MG63 (cell line): Measurements from ENCODE around the gene PTPRD. TPM values are rescaled to one million over a fixed set of nuclear protein-coding genes. Genes with fewer than 3 reads are reported as not detected.

Experiments used
- DNase-seq: peaks from one replicate; pipeline ENCODE4 v3.0.0-alpha.2; 2020
- H3K27me3 ChIP-seq: fragments of 250-450 bp; sonication (Bioruptor Pico); 2 replicates; pipeline ENCODE4 v1.5.1; 2020; ENCODE audit warnings: mild to moderate bottlenecking, moderate library complexity
- H3K36me3 ChIP-seq: fragments of 250-450 bp; sonication (Bioruptor Pico); 2 replicates; pipeline ENCODE4 v1.5.1; 2020; ENCODE audit warnings: mild to moderate bottlenecking, moderate library complexity
- H3K4me3 ChIP-seq: fragments of 250-450 bp; sonication (Bioruptor Pico); 2 replicates; pipeline ENCODE4 v1.5.1; 2020; ENCODE audit warnings: mild to moderate bottlenecking, moderate library complexity
- H3K9me3 ChIP-seq: fragments of 250-450 bp; sonication (Bioruptor Pico); 2 replicates; pipeline ENCODE4 v1.5.1; 2020; ENCODE audit warnings: mild to moderate bottlenecking, moderate library complexity
- total RNA-seq: library from RNA; depleted of rRNA; stranded (reverse); fragments of >200 nt; shearing (Covaris generic); gene quantifications from 2 replicates; pipeline ENCODE4 v1.2.3, GENCODE V29; 2014; ENCODE audit warnings: low replicate concordance

Gene PTPRD
- total RNA-seq, 1 experiment from 2014 or later: not detected

GRCh38 chr9:8420416-8420815 lies 2192.4 kb downstream of the PTPRD start:
- no peaks in the 10 kb centered on the region for H3K27me3 ChIP-seq
- H3K36me3 ChIP-seq: no peaks in the 10 kb centered on the region
- no peak overlapping the region for H3K4me3 ChIP-seq
- no peak for DNase-seq
- no peaks in the 10 kb centered on the region for H3K9me3 ChIP-seq

GRCh38 chr9:8419596-8420275 lies 2193.1 kb downstream of the PTPRD start:
- Histone ChIP-seq H3K4me3 (no peak overlapping the region), H3K27me3 (no peaks in the 10 kb centered on the region), H3K9me3 (no peaks in the 10 kb centered on the region), H3K36me3 (no peaks in the 10 kb centered on the region)
- DNase-seq: no peak

GRCh38 chr9:8417341-8417740 lies 2195.5 kb downstream of the PTPRD start:
- no peaks in the 10 kb centered on the region for H3K27me3 ChIP-seq
- no peak overlapping the region for H3K4me3 ChIP-seq
- H3K36me3 ChIP-seq: no peaks in the 10 kb centered on the region
- no peaks in the 10 kb centered on the region for H3K9me3 ChIP-seq
- no peak for DNase-seq

GRCh38 chr9:8412327-8412726 lies 2200.5 kb downstream of the PTPRD start:
- no peak overlapping the region for H3K4me3 ChIP-seq
- DNase-seq: no peak
- no peaks in the 10 kb centered on the region for H3K27me3 ChIP-seq
- no peaks in the 10 kb centered on the region for H3K9me3 ChIP-seq
- H3K36me3 ChIP-seq: no peaks in the 10 kb centered on the region

GRCh38 chr9:8408575-8409190 lies 2204.1 kb downstream of the PTPRD start:
- no peaks in the 10 kb centered on the region for H3K27me3 ChIP-seq
- no peak overlapping the region for H3K4me3 ChIP-seq
- DNase-seq: no peak
- H3K9me3 ChIP-seq: no peaks in the 10 kb centered on the region
- no peaks in the 10 kb centered on the region for H3K36me3 ChIP-seq

GRCh38 chr9:8401961-8402705 lies 2210.7 kb downstream of the PTPRD start:
- Histone ChIP-seq H3K4me3 (no peak overlapping the region), H3K27me3 (no peaks in the 10 kb centered on the region), H3K36me3 (no peaks in the 10 kb centered on the region), H3K9me3 (no peaks in the 10 kb centered on the region)
- no peak for DNase-seq

- no peaks in the 10 kb centered on the region for H3K36me3 ChIP-seq
- H3K27me3 ChIP-seq: no peaks in the 10 kb centered on the region
- no peak overlapping the region for H3K4me3 ChIP-seq
- no peak for DNase-seq
- H3K9me3 ChIP-seq: no peaks in the 10 kb centered on the region
These were observed 2212.4 kb downstream of the PTPRD start for GRCh38 chr9:8400378-8400777.

- no peaks in the 10 kb centered on the region for H3K27me3 ChIP-seq
- no peak for DNase-seq
- no peak overlapping the region for H3K4me3 ChIP-seq
- no peaks in the 10 kb centered on the region for H3K9me3 ChIP-seq
- no peaks in the 10 kb centered on the region for H3K36me3 ChIP-seq
These were observed 2217.8 kb downstream of the PTPRD start for GRCh38 chr9:8395022-8395421.

GRCh38 chr9:8394341-8394740 lies 2218.5 kb downstream of the PTPRD start:
- no peaks in the 10 kb centered on the region for H3K9me3 ChIP-seq

GRCh38 chr9:8392866-8393265 lies 2219.9 kb downstream of the PTPRD start:
- Histone ChIP-seq H3K27me3 (no peaks in the 10 kb centered on the region), H3K9me3 (no peaks in the 10 kb centered on the region), H3K36me3 (no peaks in the 10 kb centered on the region), H3K4me3 (no peak overlapping the region)
- no peak for DNase-seq

More at GRCh38 chr9:8394341-8394740, 2218.5 kb downstream of the PTPRD start:
- Histone ChIP-seq H3K4me3 (no peak overlapping the region), H3K36me3 (no peaks in the 10 kb centered on the region), H3K27me3 (no peaks in the 10 kb centered on the region)
- no peak for DNase-seq

- Histone ChIP-seq H3K4me3 (no peak overlapping the region), H3K9me3 (no peaks in the 10 kb centered on the region), H3K27me3 (no peaks in the 10 kb centered on the region), H3K36me3 (no peaks in the 10 kb centered on the region)
- DNase-seq: no peak
These were observed 2221.2 kb downstream of the PTPRD start for GRCh38 chr9:8391566-8391965.

GRCh38 chr9:8391132-8391531 lies 2221.7 kb downstream of the PTPRD start:
- H3K36me3 ChIP-seq: no peaks in the 10 kb centered on the region

GRCh38 chr9:8390571-8390970 lies 2222.2 kb downstream of the PTPRD start:
- H3K36me3 ChIP-seq: no peaks in the 10 kb centered on the region
- H3K9me3 ChIP-seq: no peaks in the 10 kb centered on the region
- H3K27me3 ChIP-seq: no peaks in the 10 kb centered on the region

More at GRCh38 chr9:8391132-8391531, 2221.7 kb downstream of the PTPRD start:
- H3K4me3 ChIP-seq: no peak overlapping the region
- DNase-seq: no peak
- no peaks in the 10 kb centered on the region for H3K9me3 ChIP-seq
- H3K27me3 ChIP-seq: no peaks in the 10 kb centered on the region

GRCh38 chr9:8389531-8389930 lies 2223.3 kb downstream of the PTPRD start:
- Histone ChIP-seq H3K4me3 (no peak overlapping the region), H3K36me3 (no peaks in the 10 kb centered on the region), H3K9me3 (no peaks in the 10 kb centered on the region), H3K27me3 (no peaks in the 10 kb centered on the region)
- no peak for DNase-seq

More at GRCh38 chr9:8390571-8390970, 2222.2 kb downstream of the PTPRD start:
- no peak overlapping the region for H3K4me3 ChIP-seq
- no peak for DNase-seq

- no peak for DNase-seq
- H3K27me3 ChIP-seq: no peaks in the 10 kb centered on the region
- H3K9me3 ChIP-seq: no peaks in the 10 kb centered on the region
- H3K4me3 ChIP-seq: no peak overlapping the region
- H3K36me3 ChIP-seq: no peaks in the 10 kb centered on the region
These were observed 2224.7 kb downstream of the PTPRD start for GRCh38 chr9:8388132-8388531.

- no peaks in the 10 kb centered on the region for H3K27me3 ChIP-seq
- DNase-seq: no peak
- no peak overlapping the region for H3K4me3 ChIP-seq
- H3K36me3 ChIP-seq: no peaks in the 10 kb centered on the region
- no peaks in the 10 kb centered on the region for H3K9me3 ChIP-seq
These were observed 2228.7 kb downstream of the PTPRD start for GRCh38 chr9:8384091-8384490.

- no peaks in the 10 kb centered on the region for H3K36me3 ChIP-seq
- no peaks in the 10 kb centered on the region for H3K9me3 ChIP-seq
- DNase-seq: no peak
- H3K4me3 ChIP-seq: no peak overlapping the region
- H3K27me3 ChIP-seq: no peaks in the 10 kb centered on the region
These were observed 2229.8 kb downstream of the PTPRD start for GRCh38 chr9:8382777-8383527.
